DOHH2 (cell line): ENCODE data around the gene IL1RAPL1.

ENCODE experiments used
- EZH2phosphoT487 ChIP-seq: fragments of 200-600 bp; sonication (generic); IDR thresholded peaks from 2 replicates; pipeline ENCODE4 v1.6.1; 2017; ENCODE audit warnings: borderline replicate concordance, mild to moderate bottlenecking, antibody characterized with exemption, low read length, moderate library complexity, mixed read lengths
- TF ChIP-seq, protein P1 (sequence below): fragments of 200-600 bp; sonication (generic); IDR thresholded peaks from one replicate; pipeline ENCODE4 v1.5.1; 2014; ENCODE audit warnings: antibody characterized with exemption, mild to moderate bottlenecking, low read depth, low read length; ENCODE audit not compliant: poor library complexity, severe bottlenecking

GRCh38 chrX:28756175-28756574 is 168.9 kb downstream of the IL1RAPL1 start:
- TF ChIP-seq, protein P1, sequence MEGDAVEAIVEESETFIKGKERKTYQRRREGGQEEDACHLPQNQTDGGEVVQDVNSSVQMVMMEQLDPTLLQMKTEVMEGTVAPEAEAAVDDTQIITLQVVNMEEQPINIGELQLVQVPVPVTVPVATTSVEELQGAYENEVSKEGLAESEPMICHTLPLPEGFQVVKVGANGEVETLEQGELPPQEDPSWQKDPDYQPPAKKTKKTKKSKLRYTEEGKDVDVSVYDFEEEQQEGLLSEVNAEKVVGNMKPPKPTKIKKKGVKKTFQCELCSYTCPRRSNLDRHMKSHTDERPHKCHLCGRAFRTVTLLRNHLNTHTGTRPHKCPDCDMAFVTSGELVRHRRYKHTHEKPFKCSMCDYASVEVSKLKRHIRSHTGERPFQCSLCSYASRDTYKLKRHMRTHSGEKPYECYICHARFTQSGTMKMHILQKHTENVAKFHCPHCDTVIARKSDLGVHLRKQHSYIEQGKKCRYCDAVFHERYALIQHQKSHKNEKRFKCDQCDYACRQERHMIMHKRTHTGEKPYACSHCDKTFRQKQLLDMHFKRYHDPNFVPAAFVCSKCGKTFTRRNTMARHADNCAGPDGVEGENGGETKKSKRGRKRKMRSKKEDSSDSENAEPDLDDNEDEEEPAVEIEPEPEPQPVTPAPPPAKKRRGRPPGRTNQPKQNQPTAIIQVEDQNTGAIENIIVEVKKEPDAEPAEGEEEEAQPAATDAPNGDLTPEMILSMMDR = no peak
- TF ChIP-seq EZH2phosphoT487 = no peak
